HG03139 (cell line): Measurements from ENCODE around the gene PTH1R.

Experiments
- ATAC-seq: cut with Tn5 transposase; IDR thresholded peaks from one replicate; pipeline ENCODE4 v1.9.1; 2021; ENCODE audit not compliant: unreplicated experiment

The PTH1R gene

DNA sequence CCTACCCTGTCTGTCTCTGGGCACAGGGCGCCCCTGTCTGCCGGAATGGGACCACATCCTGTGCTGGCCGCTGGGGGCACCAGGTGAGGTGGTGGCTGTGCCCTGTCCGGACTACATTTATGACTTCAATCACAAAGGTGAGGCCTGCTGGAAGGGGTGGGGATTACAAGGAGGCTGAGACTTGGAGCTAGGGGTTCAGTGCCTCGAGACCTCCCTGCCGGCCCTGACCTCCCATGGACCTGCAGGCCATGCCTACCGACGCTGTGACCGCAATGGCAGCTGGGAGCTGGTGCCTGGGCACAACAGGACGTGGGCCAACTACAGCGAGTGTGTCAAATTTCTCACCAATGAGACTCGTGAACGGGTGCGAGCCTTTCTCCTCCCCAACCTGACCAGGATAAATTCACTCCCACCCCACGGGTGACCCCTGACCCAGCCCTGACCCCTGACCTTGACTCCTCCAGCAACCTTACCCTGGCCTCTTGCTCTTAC lies 20.4 kb downstream of the PTH1R start:
- no peak for ATAC-seq

DNA sequence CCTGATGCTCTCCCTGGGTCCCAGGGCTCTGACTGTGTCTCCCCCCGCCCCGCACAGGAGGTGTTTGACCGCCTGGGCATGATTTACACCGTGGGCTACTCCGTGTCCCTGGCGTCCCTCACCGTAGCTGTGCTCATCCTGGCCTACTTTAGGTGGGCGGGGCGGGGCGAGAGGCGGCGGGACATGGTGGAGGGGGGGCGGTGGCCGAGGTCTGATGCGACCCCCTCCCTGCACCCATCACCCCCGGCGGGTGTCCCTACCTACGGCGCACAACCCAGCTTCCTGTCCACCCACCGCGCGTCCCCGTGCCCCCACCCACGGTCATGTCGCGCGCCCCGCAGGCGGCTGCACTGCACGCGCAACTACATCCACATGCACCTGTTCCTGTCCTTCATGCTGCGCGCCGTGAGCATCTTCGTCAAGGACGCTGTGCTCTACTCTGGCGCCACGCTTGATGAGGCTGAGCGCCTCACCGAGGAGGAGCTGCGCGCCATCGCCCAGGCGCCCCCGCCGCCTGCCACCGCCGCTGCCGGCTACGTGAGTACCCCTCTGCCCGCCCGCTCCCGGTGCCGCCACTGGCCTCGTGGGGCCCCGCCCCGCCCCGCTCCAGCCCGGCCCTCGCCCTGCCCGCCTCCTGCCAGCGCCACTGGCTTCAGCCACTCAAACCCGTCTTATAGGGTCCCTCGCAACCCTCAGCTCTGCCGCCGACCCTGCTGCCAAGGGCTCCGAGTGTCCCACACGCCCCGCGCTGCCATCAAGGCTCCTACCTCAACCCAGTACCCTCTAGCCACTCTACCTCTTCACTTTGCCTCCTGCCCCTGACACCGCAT lies 21.0 kb downstream of the PTH1R start:
- ATAC-seq, result no peak

DNA sequence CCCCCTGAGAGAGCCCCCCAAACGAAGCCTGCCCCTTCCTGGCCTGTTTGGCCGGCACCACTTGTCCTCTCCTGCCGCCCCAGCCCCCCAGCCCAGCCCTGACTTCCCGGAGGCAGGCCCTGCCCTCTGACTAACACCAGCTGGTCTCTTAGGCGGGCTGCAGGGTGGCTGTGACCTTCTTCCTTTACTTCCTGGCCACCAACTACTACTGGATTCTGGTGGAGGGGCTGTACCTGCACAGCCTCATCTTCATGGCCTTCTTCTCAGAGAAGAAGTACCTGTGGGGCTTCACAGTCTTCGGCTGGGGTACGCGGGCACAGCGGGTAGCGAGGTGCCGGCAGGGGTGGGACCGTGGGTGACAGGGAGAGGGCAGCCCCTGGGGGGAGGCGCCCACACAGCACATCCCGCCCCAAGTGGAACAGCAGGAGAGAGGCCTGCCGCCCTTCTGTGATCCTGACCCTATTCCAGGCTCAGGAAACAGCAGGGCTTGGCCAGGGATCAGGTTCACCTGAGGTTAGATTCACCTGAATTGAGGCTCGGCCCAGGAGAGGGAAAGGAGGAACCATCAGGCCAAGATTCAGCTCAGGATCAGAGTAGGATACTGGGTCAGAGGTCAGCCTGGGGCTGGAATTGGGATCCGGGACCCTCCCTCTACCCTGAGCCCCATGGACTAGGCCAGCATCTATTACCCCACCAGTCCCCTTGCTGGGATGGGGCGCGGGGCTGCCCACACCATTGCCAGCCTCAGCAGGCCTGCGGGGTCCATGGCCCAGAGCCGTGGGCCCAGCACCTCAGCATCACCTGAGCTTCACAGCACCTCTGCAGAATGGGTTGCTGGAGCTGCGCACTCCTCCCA lies 21.9 kb downstream of the PTH1R start:
- no peak for ATAC-seq

DNA sequence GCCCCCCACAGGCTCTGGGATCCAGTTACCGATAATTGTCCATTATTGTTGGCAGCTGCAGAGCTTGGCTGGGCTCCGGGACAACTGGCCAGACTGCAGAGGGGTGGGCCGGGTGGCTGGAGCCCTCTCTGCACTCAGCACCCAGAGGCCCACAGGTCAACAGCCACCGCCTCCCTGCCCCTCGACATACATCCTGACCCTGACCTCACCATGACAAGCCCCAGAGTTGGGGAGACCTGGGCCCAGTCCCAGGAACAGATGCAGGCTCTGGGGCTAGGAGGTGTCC lies 22.4 kb downstream of the PTH1R start:
- no peak for ATAC-seq

DNA sequence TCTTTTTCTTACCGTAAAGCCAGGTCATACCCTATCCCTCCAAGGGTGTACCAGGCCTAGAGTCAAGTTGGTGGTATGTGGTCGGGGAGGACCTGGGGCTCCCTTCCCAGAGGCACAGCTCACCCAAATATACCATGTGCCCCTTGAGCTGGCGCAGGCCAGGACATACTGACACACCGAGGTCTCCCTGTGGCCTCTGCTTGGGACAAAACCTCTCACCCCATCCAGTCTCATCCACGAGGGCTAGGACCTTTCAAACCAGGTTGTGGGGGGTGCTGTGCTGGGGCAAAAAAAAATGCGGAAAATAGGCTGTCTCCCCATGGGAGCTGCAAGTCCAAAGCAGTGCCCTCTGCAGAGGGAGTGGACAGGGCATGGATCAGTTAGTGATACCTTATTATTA lies 22.8 kb downstream of the PTH1R start:
- no peak for ATAC-seq

DNA sequence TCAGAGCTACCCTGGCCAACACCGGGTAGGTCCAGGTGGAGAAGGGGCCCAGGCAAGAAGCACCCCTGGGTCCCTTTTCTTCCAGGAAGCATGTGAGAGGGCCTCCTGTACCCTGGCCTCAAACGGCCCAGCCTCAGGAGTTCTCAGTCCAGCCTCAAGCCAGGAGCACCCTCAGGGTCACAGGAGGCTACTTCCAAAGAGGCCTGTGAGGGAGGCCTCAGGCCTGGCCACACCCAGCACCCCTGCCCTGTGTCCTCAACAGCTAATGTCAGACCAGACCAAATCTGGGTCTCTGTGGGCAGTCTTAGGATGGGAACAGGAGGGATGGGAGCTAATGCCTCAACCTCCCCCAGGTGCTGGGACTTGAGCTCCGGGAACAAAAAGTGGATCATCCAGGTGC lies 23.5 kb downstream of the PTH1R start:
- no peak for ATAC-seq

DNA sequence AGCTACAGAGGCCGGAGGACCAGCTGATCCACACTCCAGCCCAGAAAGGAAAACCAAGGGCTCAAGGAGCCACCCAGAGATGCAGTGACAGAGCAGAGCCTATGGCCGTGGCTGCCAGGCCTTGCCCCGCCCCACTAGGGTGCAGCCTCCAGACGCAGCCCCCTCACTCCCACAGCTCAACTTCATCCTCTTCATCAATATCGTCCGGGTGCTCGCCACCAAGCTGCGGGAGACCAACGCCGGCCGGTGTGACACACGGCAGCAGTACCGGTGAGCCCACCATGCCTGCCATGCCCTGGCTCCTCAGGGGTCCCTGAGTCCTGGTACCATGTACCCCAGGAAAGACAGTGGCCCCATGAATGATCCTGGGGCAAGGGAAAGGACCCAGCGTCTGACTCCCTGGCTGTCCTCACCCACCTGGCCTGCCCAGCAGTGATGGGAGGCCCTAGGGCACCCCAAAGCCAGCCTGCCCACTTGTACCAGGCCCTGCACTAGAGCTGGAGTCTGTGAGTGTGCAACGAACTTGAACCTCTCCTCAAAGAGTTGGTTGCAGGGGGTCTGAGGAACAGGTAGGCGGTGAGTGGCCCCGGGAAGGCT lies 24.2 kb downstream of the PTH1R start:
- ATAC-seq, result no peak

DNA sequence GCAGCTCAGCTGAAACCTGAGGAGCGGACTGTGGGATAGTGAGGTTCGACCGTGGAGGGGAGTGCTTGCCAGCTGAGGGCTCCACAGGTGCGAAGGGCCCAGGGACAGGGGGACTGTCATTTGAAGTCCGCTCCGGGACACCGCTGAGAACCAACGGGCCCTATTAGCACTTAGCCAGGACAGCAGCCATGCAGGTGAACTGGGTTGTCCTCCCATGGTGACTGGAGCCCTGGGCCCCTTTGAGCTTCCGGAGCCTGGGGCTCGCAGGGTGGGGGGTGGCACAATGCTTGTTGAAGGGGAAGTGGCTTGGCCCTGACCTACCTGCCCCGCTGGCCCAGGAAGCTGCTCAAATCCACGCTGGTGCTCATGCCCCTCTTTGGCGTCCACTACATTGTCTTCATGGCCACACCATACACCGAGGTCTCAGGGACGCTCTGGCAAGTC lies 24.7 kb downstream of the PTH1R start:
- ATAC-seq, result no peak

DNA sequence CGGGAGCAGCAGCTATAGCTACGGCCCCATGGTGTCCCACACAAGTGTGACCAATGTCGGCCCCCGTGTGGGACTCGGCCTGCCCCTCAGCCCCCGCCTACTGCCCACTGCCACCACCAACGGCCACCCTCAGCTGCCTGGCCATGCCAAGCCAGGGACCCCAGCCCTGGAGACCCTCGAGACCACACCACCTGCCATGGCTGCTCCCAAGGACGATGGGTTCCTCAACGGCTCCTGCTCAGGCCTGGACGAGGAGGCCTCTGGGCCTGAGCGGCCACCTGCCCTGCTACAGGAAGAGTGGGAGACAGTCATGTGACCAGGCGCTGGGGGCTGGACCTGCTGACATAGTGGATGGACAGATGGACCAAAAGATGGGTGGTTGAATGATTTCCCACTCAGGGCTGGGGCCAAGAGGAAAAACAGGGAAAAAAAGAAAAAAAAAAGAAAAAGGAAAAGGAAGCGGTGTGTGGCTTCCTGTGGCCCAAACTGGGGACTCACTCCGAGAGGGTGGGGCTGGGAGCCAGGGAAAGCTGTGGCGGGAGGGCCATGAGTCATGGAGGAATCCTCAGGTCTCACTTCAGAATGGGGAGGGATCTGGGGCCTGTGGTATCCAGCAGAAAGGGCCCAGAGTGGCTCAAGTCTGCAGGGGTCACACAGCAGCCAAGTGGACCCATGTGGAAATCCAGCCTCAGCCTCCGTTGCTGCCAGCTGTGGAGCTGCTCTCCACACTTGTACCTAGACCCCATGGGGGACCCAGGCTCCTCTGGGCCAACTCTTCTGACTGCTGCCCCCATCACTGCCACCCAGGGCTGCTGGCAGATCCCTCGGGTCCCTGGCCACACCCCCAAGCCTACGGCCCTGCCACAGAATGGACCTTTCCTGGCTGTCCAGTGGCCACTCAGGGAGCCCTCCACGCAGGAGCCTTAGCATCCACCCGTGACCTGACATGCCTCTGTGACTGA lies 26.1 kb downstream of the PTH1R start:
- no peak for ATAC-seq

DNA sequence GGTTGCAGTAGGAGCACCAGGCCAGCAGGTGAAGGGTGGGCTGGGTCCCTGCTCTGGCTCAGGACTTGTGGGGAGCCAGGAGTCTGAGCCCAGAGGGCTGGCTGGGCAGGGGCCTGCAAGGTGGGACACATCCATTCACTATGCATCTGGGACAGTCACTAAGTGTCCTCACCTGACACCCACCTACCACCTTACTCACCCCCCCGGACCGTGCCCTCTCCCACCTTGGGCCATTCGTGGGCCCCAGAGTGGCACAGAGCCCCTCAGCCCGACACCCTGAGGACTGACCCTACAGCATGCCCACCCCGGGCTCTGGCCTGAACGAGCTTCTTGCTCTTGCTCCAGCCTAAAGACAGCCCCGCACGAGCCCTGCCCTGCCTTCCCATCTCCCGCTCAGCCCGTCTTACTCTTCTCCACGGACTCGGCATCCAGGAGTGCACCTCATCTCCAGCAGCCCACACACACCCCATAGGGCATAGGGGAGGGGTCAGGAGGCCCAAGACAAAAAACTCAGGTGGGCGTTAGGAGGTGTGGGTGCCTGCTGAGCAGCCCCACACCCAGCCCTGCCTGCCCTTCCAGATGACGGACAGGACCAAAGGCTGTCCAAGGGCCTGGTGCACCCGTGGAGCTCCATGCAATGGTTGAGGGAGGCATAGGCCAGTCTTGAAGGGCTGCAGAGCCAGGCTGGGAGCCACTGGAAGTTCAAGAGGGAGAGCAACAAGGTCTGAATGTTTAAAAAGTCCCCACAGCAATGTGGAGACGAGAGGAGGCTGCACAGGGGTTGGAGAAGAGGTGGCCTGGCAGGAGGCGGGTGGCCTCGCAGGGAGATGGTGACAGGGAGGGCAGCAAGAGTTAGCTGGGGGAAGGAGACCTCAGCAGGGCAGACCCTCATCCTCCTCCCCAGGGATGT lies 27.0 kb downstream of the PTH1R start:
- ATAC-seq, result no peak

DNA sequence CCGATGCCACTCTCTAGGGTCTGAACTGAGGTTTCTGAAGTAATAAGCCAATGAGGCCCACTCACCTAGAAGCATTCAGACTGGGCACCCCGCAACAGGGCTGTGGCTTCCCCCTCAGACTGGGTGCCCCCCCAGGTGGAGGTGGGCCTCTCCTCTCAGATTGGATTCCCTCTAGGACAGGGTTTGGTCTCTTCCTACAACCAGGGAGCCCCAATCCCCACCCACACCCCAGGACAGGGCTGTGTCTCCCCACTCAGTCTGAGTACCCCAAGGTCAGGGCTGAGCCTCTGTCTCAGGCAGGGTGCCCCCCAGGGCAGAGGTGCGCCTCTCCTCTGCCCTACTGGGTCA lies 27.7 kb downstream of the PTH1R start:
- ATAC-seq, result no peak

DNA sequence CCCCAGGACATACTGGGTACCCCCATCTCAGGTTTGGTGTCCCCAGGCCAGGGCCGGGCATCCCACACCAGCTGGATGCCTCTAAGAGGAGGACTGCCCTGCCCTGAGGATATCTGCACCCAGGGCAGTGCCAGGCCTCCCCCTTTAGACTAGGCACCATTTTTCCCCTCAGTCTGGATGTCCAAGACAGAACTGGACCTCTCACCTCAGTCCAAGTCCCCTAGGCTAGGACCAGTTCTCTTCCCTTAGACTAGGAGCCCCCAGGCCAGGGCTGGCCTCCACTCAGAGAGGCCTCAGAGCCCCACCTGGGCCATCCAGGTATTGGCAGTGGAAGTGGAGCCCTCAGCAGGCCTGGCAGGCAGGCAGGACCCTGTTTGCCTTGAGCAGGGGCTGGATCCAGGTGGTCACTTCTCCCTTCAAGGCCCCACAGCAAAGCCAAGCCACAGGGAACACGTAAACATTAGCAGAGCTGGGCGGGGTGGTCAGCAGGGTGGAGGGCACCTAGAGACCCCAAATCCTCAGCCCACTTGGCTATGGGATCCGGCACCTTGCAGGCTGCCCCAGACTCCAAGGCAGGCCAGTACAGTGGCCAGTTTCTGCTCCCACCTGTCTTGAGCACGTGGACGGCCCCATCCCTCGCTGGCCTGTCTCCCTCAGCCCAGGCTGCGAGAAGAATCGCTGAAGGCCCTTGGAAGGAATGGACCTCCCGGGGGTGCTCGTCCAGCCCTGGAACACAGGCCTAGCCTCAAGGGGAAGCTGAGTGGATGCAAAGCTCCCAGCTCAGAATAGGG lies 28.3 kb downstream of the PTH1R start:
- no peak for ATAC-seq

DNA sequence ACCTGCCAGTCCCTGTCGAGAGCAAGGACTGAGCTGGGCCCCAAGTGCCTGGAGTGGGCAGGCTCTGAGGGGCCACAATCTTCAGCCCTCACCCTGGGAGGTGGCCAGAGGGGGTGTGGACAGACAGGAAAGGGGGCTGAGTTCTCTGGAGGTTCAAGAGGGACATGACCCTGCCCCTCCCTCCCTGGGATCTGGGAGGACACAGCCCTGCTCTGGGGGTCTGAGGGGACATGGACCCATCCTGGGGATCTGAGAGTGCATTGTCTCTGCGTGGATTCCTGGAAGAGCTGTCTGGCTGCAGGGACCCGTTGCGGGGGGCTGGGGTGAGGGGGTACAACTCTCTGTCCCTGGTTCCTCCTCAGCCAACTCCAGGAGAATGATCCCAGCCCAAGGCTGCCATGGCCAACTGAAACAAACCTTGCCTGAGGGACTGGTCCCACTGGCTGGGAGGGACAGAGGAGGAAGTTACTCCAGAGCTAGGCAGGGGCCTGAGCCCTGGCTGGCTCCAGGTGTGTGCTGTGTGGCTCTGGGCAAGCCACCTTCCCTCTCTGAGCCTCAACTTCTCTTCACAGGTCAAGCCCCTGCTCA lies 29.0 kb downstream of the PTH1R start:
- no peak for ATAC-seq

DNA sequence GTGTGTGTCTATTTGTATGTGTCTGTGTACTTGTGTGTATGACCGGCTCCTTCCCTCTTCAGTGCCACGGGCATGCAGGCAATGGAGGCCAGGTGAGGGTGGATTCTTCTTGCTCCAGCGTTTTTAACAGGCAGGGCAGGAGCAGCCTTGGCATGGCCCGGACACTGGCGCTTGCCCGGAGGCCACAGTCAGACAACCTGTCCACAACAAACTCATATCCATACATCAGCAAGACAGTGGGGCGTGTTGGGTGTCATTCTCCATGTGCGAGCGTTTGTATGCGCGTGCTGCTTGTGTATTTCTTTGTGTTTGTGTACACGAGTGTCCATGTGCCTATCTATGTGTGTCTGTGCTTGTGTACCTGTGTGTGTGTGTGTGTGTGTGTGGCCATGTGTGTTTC lies 29.8 kb downstream of the PTH1R start:
- no peak for ATAC-seq

DNA sequence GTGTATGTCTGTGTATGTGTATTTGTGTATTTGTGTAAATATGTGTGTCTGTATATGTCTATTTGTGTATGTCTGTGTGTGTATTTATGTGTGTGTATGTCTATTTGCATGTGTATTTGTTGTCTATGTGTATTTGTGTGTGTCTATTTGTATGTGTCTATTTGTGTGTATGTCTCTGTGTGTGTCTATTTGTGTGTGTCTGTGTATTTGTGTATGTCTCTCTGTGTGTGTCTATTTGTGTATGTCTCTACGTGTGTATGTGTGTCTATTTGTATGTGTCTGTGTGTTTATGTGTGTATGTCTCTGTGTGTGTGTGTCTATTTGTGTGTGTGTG lies 30.4 kb downstream of the PTH1R start:
- ATAC-seq, result no peak

DNA sequence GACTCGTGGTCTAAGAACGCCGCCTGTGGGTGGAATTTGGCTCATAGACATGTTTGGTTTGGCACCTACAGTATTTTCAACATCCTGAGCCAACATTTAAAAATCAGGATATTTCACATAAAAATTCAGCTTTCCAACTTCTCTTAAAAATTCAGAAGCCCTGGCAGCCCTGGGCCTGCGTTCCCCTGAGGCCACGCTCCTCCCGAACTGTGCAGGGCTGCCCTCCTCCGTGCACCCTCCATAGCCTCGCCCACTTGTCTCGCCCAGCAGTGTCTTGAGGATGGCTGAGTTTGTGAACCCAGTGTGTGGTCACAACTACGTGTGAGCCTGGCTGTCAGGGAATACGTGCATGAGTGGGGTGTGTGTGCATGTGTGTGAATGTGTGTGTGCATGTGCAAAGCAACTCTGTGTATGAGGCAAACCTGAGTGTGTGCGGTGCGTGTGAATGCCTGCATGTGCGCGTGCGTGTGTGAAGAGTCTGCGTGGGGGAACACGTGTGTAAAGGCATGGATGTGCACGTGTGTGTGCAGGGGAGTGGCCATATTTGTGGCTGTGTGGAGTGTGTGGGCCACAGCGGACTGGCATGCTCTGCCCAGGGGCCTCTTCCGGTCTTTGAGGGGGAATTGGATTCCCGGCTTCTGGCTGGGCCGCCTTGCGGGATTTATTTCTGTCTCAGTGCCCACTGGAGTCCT lies 30.9 kb downstream of the PTH1R start:
- ATAC-seq, result no peak

DNA sequence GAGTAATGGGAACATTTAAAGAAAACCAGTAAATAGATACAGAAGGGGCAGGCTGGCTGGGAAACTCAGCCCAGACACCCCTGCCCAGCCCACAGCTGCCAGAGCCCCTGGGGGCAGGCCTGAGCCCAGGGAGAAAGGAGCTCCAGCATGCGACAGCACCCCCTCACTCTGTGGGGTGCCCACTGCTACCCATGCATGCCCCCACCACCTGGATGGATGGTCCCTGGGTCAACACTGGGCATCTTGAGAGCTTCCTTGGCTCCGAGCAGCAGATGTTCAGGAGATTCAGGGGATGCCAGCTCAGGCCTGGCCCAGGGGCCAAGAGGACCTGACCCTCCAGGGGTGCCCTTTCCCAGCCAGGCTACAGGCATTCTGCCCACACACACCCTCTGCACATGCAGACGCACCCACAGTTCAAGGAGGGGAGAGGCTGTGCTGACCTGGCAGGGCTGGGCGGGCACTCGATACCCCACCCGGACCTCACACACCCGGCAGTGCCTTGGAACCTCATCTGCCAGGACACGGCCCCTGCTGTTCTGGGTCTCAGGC lies 31.5 kb downstream of the PTH1R start:
- ATAC-seq, result no peak
